HepG2 (cell line): ENCODE measurements around the gene HSD17B2. TPM values are rescaled to one million over a fixed set of nuclear protein-coding genes. Genes with fewer than 3 reads are reported as not detected.

ENCODE experiments used
- ARID5B ChIP-seq: IDR thresholded peaks from 2 replicates; pipeline ENCODE4 v1.4.0; 2020; ENCODE audit warnings: mild to moderate bottlenecking, missing genetic modification reagents
- CTCF ChIP-seq: sonication (generic); formaldehyde crosslinking; IDR thresholded peaks from 2 replicates; pipeline ENCODE4 v1.5.0; 2020; ENCODE audit warnings: mild to moderate bottlenecking, missing genetic modification reagents, moderate library complexity
- ZNF432 ChIP-seq: sonication (generic); formaldehyde crosslinking; IDR thresholded peaks from 2 replicates; pipeline ENCODE4 v1.5.0; 2020; ENCODE audit warnings: missing genetic modification reagents, mild to moderate bottlenecking, borderline replicate concordance
- polyA plus RNA-seq, 8 experiments: library from polyadenylated mRNA; depleted of rRNA in 3 of 8; stranded (reverse) in 7 of 8; unstranded in 1 of 8; fragments of >200 nt; fragmentation: Illumina TruSeq in 4 of 8; extraction: Trizol in 4 of 8; gene quantifications; 2 replicates each; pipeline versions ENCODE4 v1.2.1 to v1.2.3, GENCODE V29; 2011 to 2016; ENCODE audit warnings: low read depth in 4 of 8, missing spikeins in 1 of 8, mixed read lengths in 1 of 8; ENCODE audit not compliant: insufficient read depth in 1 of 8
- total RNA-seq, 5 experiments: library from RNA; depleted of rRNA; stranded (reverse); fragments of >200 nt; fragmentation: Illumina TruSeq; extraction: Trizol; gene quantifications; 2 replicates each; pipeline ENCODE4 v1.2.3, GENCODE V29; 2016; ENCODE audit warnings: low read depth in 1 of 5
- TF ChIP-seq, protein P1 (sequence below): sonication (generic); formaldehyde crosslinking; IDR thresholded peaks from 2 replicates; pipeline ENCODE4 v1.9.0; 2022; ENCODE audit warnings: missing genetic modification reagents, mild to moderate bottlenecking, borderline replicate concordance

Gene HSD17B2
- total and polyA plus RNA-seq, 2 of the 13 experiments (the other 11 are each of a cell fraction or from before 2014, with no cell fraction given) = 26.3 to 69.3 TPM

GRCh38 chr16:82031116-82032084 is 3.7 kb upstream of the HSD17B2 start (continued):
- TF ChIP-seq ARID5B (CRISPR knock-in tag) (0 out of 2 replicates have a peak, but pooled peaks have one; percentile 13), ZNF432 (CRISPR knock-in tag) (no peak), CTCF (CRISPR knock-in tag) (peak; percentile 88)
- TF ChIP-seq, protein P1, sequence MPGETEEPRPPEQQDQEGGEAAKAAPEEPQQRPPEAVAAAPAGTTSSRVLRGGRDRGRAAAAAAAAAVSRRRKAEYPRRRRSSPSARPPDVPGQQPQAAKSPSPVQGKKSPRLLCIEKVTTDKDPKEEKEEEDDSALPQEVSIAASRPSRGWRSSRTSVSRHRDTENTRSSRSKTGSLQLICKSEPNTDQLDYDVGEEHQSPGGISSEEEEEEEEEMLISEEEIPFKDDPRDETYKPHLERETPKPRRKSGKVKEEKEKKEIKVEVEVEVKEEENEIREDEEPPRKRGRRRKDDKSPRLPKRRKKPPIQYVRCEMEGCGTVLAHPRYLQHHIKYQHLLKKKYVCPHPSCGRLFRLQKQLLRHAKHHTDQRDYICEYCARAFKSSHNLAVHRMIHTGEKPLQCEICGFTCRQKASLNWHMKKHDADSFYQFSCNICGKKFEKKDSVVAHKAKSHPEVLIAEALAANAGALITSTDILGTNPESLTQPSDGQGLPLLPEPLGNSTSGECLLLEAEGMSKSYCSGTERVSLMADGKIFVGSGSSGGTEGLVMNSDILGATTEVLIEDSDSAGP (CRISPR knock-in tag) = no peak
